Mononuclear cell (primary cell): Measurements from ENCODE around the gene FAM131A. TPM values are rescaled to one million over a fixed set of nuclear protein-coding genes. Genes with fewer than 3 reads are reported as not detected.

Source experiments
- H3K27me3 ChIP-seq: 2 replicates; pipeline ENCODE4 v1.6.0; 2011; ENCODE audit warnings: low read length, control low read depth; ENCODE audit not compliant: insufficient read depth
- H3K4me1 ChIP-seq: 2 replicates; pipeline ENCODE4 v1.5.1; 2011; ENCODE audit warnings: mild to moderate bottlenecking, low read length, control low read depth; ENCODE audit not compliant: insufficient read depth
- H3K4me3 ChIP-seq: 2 replicates; pipeline ENCODE4 v1.5.1; 2011; ENCODE audit warnings: mild to moderate bottlenecking, low read length, moderate library complexity
- H3K9me3 ChIP-seq: 2 replicates; pipeline ENCODE4 v1.5.1; 2011; ENCODE audit warnings: low read depth, mild to moderate bottlenecking, control low read depth, low read length
- total RNA-seq: library from RNA; depleted of rRNA; stranded (reverse); fragments of >200 nt; gene quantifications from one replicate; pipeline ENCODE4 v1.2.3, GENCODE V29; 2012

FAM131A gene
- total RNA-seq, 1 donor, result 5.7 TPM

DNA sequence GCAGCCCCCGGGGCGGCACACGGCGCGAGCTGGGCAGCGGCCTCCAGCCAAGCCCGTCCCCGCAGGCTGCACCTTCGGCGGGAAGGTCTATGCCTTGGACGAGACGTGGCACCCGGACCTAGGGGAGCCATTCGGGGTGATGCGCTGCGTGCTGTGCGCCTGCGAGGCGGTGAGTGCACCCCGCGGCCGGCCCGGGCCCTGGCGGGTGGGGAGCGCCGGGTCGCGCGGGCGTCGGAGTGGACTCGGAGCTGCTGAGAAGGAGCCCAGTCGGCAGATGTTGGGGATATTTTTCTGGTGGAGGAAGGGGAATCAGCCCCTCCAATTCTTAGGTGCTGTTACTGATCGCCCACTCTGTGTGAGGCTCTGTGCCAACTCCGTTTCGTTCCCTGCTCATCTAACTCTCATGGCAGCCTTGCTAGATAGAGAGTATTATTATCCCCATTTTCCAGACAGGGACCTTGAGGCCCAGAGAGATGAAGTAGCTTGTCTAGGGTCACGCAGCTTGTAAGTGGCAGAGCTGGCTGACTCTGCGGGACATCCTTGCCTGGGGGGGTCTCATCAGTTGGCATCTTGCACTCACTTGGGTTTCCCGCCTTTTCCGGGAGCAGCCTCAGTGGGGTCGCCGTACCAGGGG lies 43.3 kb downstream of the FAM131A start:
- Histone ChIP-seq H3K27me3 (peaks cover 44% of the 10 kb centered on the region), H3K9me3 (no peaks in the 10 kb centered on the region), H3K4me3 (no peak overlapping the region), H3K4me1 (peaks cover 15% of the 10 kb centered on the region)

DNA sequence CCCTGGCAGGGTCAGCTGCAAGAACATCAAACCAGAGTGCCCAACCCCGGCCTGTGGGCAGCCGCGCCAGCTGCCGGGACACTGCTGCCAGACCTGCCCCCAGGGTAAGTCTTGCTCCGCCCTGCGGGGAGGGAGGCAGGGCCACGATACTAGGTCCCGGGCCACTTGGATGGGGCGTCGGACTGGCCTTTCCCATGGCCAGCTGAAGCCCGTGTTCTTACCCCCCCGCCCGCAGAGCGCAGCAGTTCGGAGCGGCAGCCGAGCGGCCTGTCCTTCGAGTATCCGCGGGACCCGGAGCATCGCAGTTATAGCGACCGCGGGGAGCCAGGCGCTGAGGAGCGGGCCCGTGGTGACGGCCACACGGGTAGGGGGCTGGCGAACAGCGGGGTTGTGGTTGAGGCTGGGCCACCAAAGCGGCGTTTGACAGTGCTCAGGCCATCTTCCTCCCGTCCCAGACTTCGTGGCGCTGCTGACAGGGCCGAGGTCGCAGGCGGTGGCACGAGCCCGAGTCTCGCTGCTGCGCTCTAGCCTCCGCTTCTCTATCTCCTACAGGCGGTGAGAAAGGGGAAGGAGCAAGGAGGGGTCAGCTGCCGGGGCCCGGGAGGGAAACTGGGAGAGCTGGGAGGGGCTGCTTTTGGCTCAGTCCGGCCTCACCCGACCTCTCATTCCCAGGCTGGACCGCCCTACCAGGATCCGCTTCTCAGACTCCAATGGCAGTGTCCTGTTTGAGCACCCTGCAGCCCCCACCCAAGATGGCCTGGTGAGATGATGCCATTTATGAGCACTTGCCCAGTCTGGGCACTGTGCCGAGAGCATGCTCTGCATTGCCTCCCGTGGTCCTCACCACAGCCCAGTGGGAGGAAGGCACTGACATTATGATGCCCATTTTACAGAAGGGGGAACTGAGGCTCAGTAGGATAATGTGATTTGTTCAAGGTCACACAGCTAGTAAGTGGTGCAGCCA lies 44.1 kb downstream of the FAM131A start:
- Histone ChIP-seq H3K4me3 (no peak overlapping the region), H3K27me3 (peaks cover 44% of the 10 kb centered on the region), H3K9me3 (no peaks in the 10 kb centered on the region), H3K4me1 (peaks cover 15% of the 10 kb centered on the region)

DNA sequence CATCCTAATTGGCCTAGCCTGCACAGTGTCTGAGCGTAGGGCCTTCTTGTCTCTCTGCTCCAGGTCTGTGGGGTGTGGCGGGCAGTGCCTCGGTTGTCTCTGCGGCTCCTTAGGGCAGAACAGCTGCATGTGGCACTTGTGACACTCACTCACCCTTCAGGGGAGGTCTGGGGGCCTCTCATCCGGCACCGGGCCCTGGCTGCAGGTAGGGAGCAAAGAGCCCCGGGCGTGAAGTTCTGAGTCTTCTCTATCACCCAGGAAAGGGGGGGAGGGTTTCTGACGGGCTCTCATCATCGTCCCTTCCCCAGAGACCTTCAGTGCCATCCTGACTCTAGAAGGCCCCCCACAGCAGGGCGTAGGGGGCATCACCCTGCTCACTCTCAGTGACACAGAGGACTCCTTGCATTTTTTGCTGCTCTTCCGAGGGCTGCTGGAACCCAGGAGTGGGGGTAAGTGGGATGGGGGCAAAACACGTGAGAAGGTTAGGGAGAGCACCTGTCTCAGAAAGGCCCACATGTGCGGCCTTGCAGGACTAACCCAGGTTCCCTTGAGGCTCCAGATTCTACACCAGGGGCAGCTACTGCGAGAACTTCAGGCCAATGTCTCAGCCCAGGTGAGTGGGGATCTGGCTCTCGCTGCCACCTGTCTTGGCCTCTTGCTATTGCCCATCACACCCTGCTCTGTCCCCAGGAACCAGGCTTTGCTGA lies 45.1 kb downstream of the FAM131A start:
- Histone ChIP-seq H3K27me3 (peaks cover 41% of the 10 kb centered on the region), H3K4me1 (peaks cover 15% of the 10 kb centered on the region), H3K9me3 (no peaks in the 10 kb centered on the region), H3K4me3 (no peak overlapping the region)

- H3K4me3 ChIP-seq, result no peak overlapping the region
- H3K27me3 ChIP-seq, result peaks cover 34% of the 10 kb centered on the region
- no peaks in the 10 kb centered on the region for H3K9me3 ChIP-seq
- H3K4me1 ChIP-seq, result peaks cover 15% of the 10 kb centered on the region
Measured at GRCh38 chr3:184383033-184383740, 45.8 kb downstream of the FAM131A start.

DNA sequence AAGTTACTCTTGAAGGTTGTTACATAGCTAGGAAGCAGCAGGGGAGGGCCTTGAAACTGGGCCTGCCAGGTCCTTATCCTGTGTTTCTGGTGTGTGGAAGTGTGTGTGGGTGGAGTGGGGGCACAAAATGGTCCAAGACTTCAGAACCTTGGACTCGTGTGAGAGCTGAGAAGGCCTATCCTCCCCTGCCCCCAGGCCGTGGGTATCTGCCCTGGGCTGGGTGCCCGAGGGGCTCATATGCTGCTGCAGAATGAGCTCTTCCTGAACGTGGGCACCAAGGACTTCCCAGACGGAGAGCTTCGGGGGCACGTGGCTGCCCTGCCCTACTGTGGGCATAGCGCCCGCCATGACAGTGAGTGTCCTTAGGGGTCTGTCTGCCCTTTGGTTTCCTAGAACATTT lies 46.9 kb downstream of the FAM131A start:
- no peaks in the 10 kb centered on the region for H3K9me3 ChIP-seq
- peaks cover 22% of the 10 kb centered on the region for H3K27me3 ChIP-seq
- peaks cover 15% of the 10 kb centered on the region for H3K4me1 ChIP-seq
- no peak overlapping the region for H3K4me3 ChIP-seq

DNA sequence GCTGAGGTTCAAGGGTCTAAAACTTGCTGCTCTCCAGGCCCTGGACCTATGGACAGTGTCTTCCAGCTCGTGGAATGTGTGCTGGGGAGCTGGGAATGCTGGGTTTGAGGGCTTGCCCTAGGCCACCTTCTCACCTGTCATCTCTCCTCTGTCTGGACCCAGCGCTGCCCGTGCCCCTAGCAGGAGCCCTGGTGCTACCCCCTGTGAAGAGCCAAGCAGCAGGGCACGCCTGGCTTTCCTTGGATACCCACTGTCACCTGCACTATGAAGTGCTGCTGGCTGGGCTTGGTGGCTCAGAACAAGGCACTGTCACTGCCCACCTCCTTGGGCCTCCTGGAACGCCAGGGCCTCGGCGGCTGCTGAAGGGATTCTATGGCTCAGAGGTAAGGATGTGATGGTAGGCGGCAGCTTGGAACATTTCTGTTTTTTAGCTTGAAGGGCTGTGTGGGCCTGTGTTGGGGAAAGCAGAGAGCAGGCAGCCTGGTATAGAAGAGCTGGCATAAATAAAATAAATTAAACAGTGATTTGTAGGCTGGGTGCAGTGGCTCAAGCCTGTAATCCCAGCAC lies 47.5 kb downstream of the FAM131A start:
- Histone ChIP-seq H3K4me3 (no peak overlapping the region), H3K4me1 (peaks cover 15% of the 10 kb centered on the region), H3K9me3 (no peaks in the 10 kb centered on the region), H3K27me3 (peaks cover 21% of the 10 kb centered on the region)

DNA sequence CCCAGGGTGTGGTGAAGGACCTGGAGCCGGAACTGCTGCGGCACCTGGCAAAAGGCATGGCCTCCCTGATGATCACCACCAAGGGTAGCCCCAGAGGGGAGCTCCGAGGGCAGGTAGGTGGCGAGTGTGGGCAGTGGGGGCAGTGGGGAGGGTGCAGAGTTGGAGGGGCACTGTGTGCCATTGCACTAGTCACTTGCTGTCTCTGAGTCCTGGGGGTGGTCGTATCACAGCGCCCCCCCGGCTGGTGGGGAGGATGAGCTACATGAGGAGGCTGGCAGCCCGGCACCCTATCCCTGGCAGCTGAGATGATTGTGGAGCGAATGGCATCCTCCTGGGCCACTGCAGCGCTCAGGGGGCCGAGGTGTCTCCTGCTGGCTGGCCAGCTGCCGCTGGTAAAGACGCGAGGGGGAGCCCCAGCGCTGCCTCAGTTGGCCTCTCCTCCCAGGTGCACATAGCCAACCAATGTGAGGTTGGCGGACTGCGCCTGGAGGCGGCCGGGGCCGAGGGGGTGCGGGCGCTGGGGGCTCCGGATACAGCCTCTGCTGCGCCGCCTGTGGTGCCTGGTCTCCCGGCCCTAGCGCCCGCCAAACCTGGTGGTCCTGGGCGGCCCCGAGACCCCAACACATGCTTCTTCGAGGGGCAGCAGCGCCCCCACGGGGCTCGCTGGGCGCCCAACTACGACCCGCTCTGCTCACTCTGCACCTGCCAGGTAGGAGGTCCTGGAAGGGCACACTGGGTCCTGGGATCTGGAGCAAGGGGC lies 48.8 kb downstream of the FAM131A start:
- H3K9me3 ChIP-seq, result no peaks in the 10 kb centered on the region
- peaks cover 13% of the 10 kb centered on the region for H3K27me3 ChIP-seq
- no peak overlapping the region for H3K4me3 ChIP-seq
- H3K4me1 ChIP-seq, result peaks cover 7% of the 10 kb centered on the region

DNA sequence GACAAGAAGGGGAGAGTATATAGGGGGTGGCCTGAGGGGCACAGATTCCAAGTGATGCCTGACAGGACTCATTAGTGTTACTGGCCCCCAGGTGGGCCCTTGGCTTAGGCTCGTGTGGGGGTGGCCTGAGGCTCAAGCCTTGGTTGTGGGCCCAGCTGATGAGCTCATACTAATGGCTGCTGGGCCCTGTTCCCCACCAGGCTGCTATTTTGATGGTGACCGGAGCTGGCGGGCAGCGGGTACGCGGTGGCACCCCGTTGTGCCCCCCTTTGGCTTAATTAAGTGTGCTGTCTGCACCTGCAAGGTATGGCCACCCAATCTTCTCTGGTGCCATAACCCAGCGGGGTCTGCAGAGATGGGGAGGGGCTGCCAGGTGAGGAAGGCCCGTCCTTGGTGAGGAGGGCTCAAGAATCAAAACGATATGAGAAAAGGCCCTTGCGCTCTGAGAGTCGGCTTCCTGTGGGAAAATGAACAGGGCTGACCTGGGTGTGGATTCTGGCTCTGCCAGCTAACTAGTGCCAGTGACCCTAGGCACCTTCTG lies 49.8 kb downstream of the FAM131A start:
- H3K4me3 ChIP-seq, result no peak overlapping the region
- peaks cover 3% of the 10 kb centered on the region for H3K27me3 ChIP-seq
- no peaks in the 10 kb centered on the region for H3K9me3 ChIP-seq
- no peaks in the 10 kb centered on the region for H3K4me1 ChIP-seq

GRCh38 chr3:184388164-184388935 lies 51.0 kb downstream of the FAM131A start:
- H3K9me3 ChIP-seq, result no peaks in the 10 kb centered on the region
- H3K4me3 ChIP-seq, result no peak overlapping the region
- H3K27me3 ChIP-seq, result no peaks in the 10 kb centered on the region
- no peaks in the 10 kb centered on the region for H3K4me1 ChIP-seq

- Histone ChIP-seq H3K27me3 (no peaks in the 10 kb centered on the region), H3K4me1 (no peaks in the 10 kb centered on the region), H3K9me3 (no peaks in the 10 kb centered on the region), H3K4me3 (no peak overlapping the region)
Measured at GRCh38 chr3:184388936-184389230, 51.5 kb downstream of the FAM131A start.

DNA sequence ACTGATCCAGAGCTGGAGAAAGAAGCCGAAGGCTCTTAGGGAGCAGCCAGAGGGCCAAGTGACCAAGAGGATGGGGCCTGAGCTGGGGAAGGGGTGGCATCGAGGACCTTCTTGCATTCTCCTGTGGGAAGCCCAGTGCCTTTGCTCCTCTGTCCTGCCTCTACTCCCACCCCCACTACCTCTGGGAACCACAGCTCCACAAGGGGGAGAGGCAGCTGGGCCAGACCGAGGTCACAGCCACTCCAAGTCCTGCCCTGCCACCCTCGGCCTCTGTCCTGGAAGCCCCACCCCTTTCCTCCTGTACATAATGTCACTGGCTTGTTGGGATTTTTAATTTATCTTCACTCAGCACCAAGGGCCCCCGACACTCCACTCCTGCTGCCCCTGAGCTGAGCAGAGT lies 52.0 kb downstream of the FAM131A start:
- H3K27me3 ChIP-seq, result no peaks in the 10 kb centered on the region
- no peak overlapping the region for H3K4me3 ChIP-seq
- H3K9me3 ChIP-seq, result no peaks in the 10 kb centered on the region
- H3K4me1 ChIP-seq, result no peaks in the 10 kb centered on the region

GRCh38 chr3:184389935-184390528 lies 52.6 kb downstream of the FAM131A start:
- Histone ChIP-seq H3K27me3 (no peaks in the 10 kb centered on the region), H3K4me3 (no peak overlapping the region), H3K4me1 (no peaks in the 10 kb centered on the region), H3K9me3 (no peaks in the 10 kb centered on the region)

GRCh38 chr3:184391266-184391665 lies 53.9 kb downstream of the FAM131A start:
- no peak overlapping the region for H3K4me3 ChIP-seq
- no peaks in the 10 kb centered on the region for H3K4me1 ChIP-seq
- no peaks in the 10 kb centered on the region for H3K9me3 ChIP-seq
- H3K27me3 ChIP-seq, result no peaks in the 10 kb centered on the region
